Natural killer cell treated with Interleukin-12 subunit alpha and Interleukin-12 subunit beta and Interleukin-15 and Interleukin-18, amount 100 ng/mL, for 72 hours (primary cell): Measurements from ENCODE around the gene SPATS2. TPM values are rescaled to one million over a fixed set of nuclear protein-coding genes. Genes with fewer than 3 reads are reported as not detected.

Source experiments
- ATAC-seq, 2 donors: fragments of 150-1000 bp; cut with Tn5 transposase in 1 of 2; sonication (Bioruptor Pico), chemical (Tn5 transposase) in 1 of 2; 2 replicates each; pipeline ENCODE4 v1.10.0; 2021
- DNase-seq: peaks from one replicate; pipeline ENCODE4 v3.0.0; 2022; ENCODE audit warnings: low spot score
- H3K27ac Mint-ChIP-seq, 2 donors: 1 replicate in 1 of 2; 2 replicates in 1 of 2; pipeline ENCODE4 v1.8.0; 2022; ENCODE audit warnings: mixed read lengths in 2 of 2, mild to moderate bottlenecking in 1 of 2, moderate library complexity in 1 of 2
- H3K27me3 Mint-ChIP-seq, 2 donors: 1 replicate in 1 of 2; 2 replicates in 1 of 2; pipeline ENCODE4 v1.8.0; 2022; ENCODE audit warnings: mixed read lengths in 2 of 2
- H3K36me3 Mint-ChIP-seq: one replicate; pipeline ENCODE4 v1.8.0; 2022; ENCODE audit warnings: mixed read lengths
- H3K4me1 Mint-ChIP-seq, 2 donors: 1 replicate in 1 of 2; 2 replicates in 1 of 2; pipeline ENCODE4 v1.8.0; 2022; ENCODE audit warnings: low read depth in 2 of 2, mixed read lengths in 2 of 2, mild to moderate bottlenecking in 1 of 2
- H3K4me3 Mint-ChIP-seq: one replicate; pipeline ENCODE4 v1.8.0; 2022; ENCODE audit warnings: mixed read lengths
- H3K9me3 Mint-ChIP-seq: 2 replicates; pipeline ENCODE4 v1.8.0; 2022; ENCODE audit warnings: mixed read lengths
- total RNA-seq, 2 donors: library from RNA; stranded (reverse); gene quantifications; one replicate each; pipeline ENCODE4 v1.2.3, GENCODE V29; 2022

The SPATS2 gene
- total RNA-seq, 2 donors from 2014 or later = 13.7 to 21.1 TPM

- Mint-ChIP-seq H3K4me3 (no peak overlapping the region), H3K9me3 (no peaks in the 10 kb centered on the region), H3K4me1 (peaks cover 0 to 5% of the 10 kb centered on the region in 2 donors), H3K27me3 (no peaks in the 10 kb centered on the region), H3K27ac (no peak overlapping the region), H3K36me3 (no peaks in the 10 kb centered on the region)
- ATAC-seq = no peak
- DNase-seq = no peak
Observed at GRCh38 chr12:49458816-49459215, 91.6 kb downstream of the SPATS2 start.

GRCh38 chr12:49461221-49461620, 94.0 kb downstream of the SPATS2 start:
- peaks cover 0 to under 1% of the 10 kb centered on the region in 2 donors for H3K4me1 Mint-ChIP-seq
- no peaks in the 10 kb centered on the region for H3K36me3 Mint-ChIP-seq
- H3K27ac Mint-ChIP-seq = no peak overlapping the region
- no peaks in the 10 kb centered on the region for H3K9me3 Mint-ChIP-seq
- ATAC-seq (no peak), DNase-seq (no peak)
- no peak overlapping the region for H3K4me3 Mint-ChIP-seq
- H3K27me3 Mint-ChIP-seq = no peaks in the 10 kb centered on the region

GRCh38 chr12:49462083-49462744, 95.0 kb downstream of the SPATS2 start:
- H3K27ac Mint-ChIP-seq = no peak overlapping the region
- ATAC-seq (no peak), DNase-seq (no peak)
- H3K36me3 Mint-ChIP-seq = no peaks in the 10 kb centered on the region
- H3K4me3 Mint-ChIP-seq = no peak overlapping the region
- H3K9me3 Mint-ChIP-seq = no peaks in the 10 kb centered on the region
- H3K27me3 Mint-ChIP-seq = no peaks in the 10 kb centered on the region
- H3K4me1 Mint-ChIP-seq = no peaks in the 10 kb centered on the region

GRCh38 chr12:49465132-49465531, 97.9 kb downstream of the SPATS2 start:
- ATAC-seq = no peak
- no peak overlapping the region for H3K4me3 Mint-ChIP-seq
- H3K27me3 Mint-ChIP-seq = no peaks in the 10 kb centered on the region
- H3K4me1 Mint-ChIP-seq = no peaks in the 10 kb centered on the region
- no peaks in the 10 kb centered on the region for H3K36me3 Mint-ChIP-seq
- no peak for DNase-seq
- H3K27ac Mint-ChIP-seq = no peak overlapping the region
- H3K9me3 Mint-ChIP-seq = no peaks in the 10 kb centered on the region

GRCh38 chr12:49470986-49471385, 103.7 kb downstream of the SPATS2 start:
- Mint-ChIP-seq H3K4me3 (no peak overlapping the region), H3K9me3 (no peaks in the 10 kb centered on the region), H3K27ac (no peak overlapping the region), H3K27me3 (no peaks in the 10 kb centered on the region), H3K36me3 (no peaks in the 10 kb centered on the region), H3K4me1 (no peaks in the 10 kb centered on the region)
- DNase-seq (no peak), ATAC-seq (no peak)

GRCh38 chr12:49471557-49471956, 104.3 kb downstream of the SPATS2 start:
- Mint-ChIP-seq H3K4me1 (no peaks in the 10 kb centered on the region), H3K27ac (no peak overlapping the region), H3K9me3 (no peaks in the 10 kb centered on the region), H3K4me3 (no peak overlapping the region), H3K36me3 (no peaks in the 10 kb centered on the region), H3K27me3 (no peaks in the 10 kb centered on the region)
- DNase-seq = no peak
- no peak for ATAC-seq

GRCh38 chr12:49476091-49476490, 108.8 kb downstream of the SPATS2 start:
- Mint-ChIP-seq H3K4me1 (peaks cover 3 to 5% of the 10 kb centered on the region in 2 donors), H3K27ac (no peak overlapping the region), H3K36me3 (no peaks in the 10 kb centered on the region), H3K27me3 (no peaks in the 10 kb centered on the region), H3K4me3 (no peak overlapping the region), H3K9me3 (no peaks in the 10 kb centered on the region)
- ATAC-seq = no peak
- DNase-seq = no peak

- DNase-seq = no peak
- Mint-ChIP-seq H3K27ac (peak overlapping the region in 1 of 2 donors; percentile 23), H3K9me3 (no peaks in the 10 kb centered on the region), H3K4me3 (no peak overlapping the region), H3K4me1 (peaks cover 3 to 5% of the 10 kb centered on the region in 2 donors), H3K27me3 (no peaks in the 10 kb centered on the region), H3K36me3 (no peaks in the 10 kb centered on the region)
- ATAC-seq = peak; percentile 33 to 56
Observed at GRCh38 chr12:49478949-49479664, 111.8 kb downstream of the SPATS2 start.

- ATAC-seq (no peak), DNase-seq (no peak)
- H3K27me3 Mint-ChIP-seq = no peaks in the 10 kb centered on the region
- no peak overlapping the region for H3K27ac Mint-ChIP-seq
- no peaks in the 10 kb centered on the region for H3K36me3 Mint-ChIP-seq
- no peaks in the 10 kb centered on the region for H3K9me3 Mint-ChIP-seq
- no peak overlapping the region for H3K4me3 Mint-ChIP-seq
- H3K4me1 Mint-ChIP-seq = peaks cover 0 to 2% of the 10 kb centered on the region in 2 donors
Observed at GRCh38 chr12:49482095-49483051, 115.1 kb downstream of the SPATS2 start.

- Mint-ChIP-seq H3K27ac (no peak overlapping the region), H3K4me3 (no peak overlapping the region), H3K9me3 (no peaks in the 10 kb centered on the region), H3K27me3 (no peaks in the 10 kb centered on the region), H3K4me1 (peaks cover 0 to 1% of the 10 kb centered on the region in 2 donors), H3K36me3 (no peaks in the 10 kb centered on the region)
- ATAC-seq (no peak), DNase-seq (no peak)
Observed at GRCh38 chr12:49483619-49484018, 116.4 kb downstream of the SPATS2 start.

GRCh38 chr12:49487605-49488004, 120.3 kb downstream of the SPATS2 start:
- H3K4me1 Mint-ChIP-seq = no peaks in the 10 kb centered on the region
- H3K27ac Mint-ChIP-seq = no peak overlapping the region
- no peaks in the 10 kb centered on the region for H3K36me3 Mint-ChIP-seq
- DNase-seq (no peak), ATAC-seq (no peak)
- no peaks in the 10 kb centered on the region for H3K27me3 Mint-ChIP-seq
- no peaks in the 10 kb centered on the region for H3K9me3 Mint-ChIP-seq
- no peak overlapping the region for H3K4me3 Mint-ChIP-seq

GRCh38 chr12:49489154-49489553, 121.9 kb downstream of the SPATS2 start:
- Mint-ChIP-seq H3K27ac (no peak overlapping the region), H3K4me3 (no peak overlapping the region), H3K36me3 (no peaks in the 10 kb centered on the region), H3K27me3 (no peaks in the 10 kb centered on the region), H3K9me3 (no peaks in the 10 kb centered on the region), H3K4me1 (no peaks in the 10 kb centered on the region)
- DNase-seq (no peak), ATAC-seq (no peak)

GRCh38 chr12:49489720-49490119, 122.5 kb downstream of the SPATS2 start:
- H3K27me3 Mint-ChIP-seq = no peaks in the 10 kb centered on the region
- ATAC-seq (no peak), DNase-seq (no peak)
- H3K27ac Mint-ChIP-seq = no peak overlapping the region
- no peaks in the 10 kb centered on the region for H3K36me3 Mint-ChIP-seq
- H3K4me1 Mint-ChIP-seq = no peaks in the 10 kb centered on the region
- H3K9me3 Mint-ChIP-seq = no peaks in the 10 kb centered on the region
- no peak overlapping the region for H3K4me3 Mint-ChIP-seq

- DNase-seq (no peak), ATAC-seq (no peak)
- H3K4me1 Mint-ChIP-seq = no peaks in the 10 kb centered on the region
- no peaks in the 10 kb centered on the region for H3K27me3 Mint-ChIP-seq
- H3K27ac Mint-ChIP-seq = no peak overlapping the region
- no peaks in the 10 kb centered on the region for H3K9me3 Mint-ChIP-seq
- H3K4me3 Mint-ChIP-seq = no peak overlapping the region
- peaks cover 4% of the 10 kb centered on the region for H3K36me3 Mint-ChIP-seq
Observed at GRCh38 chr12:49491823-49492222, 124.6 kb downstream of the SPATS2 start.
